Suprapubic skin (tissue), 4 donors: ENCODE measurements around the gene SLCO3A1.

Source experiments
- CTCF ChIP-seq, 2 donors: fragments of 200-600 bp in 1 of 2; fragments of 450-650 bp in 1 of 2; sonication (generic) in 1 of 2; IDR thresholded peaks; one replicate each; pipeline ENCODE4 v1.5.1; 2016 to 2019; ENCODE audit warnings: antibody characterized with exemption in 2 of 2, mild to moderate bottlenecking in 1 of 2, moderate library complexity in 1 of 2
- POLR2A ChIP-seq, 2 donors: fragments of 450-650 bp; IDR thresholded peaks; one replicate each; pipeline ENCODE4 v1.6.1; 2017; ENCODE audit warnings: antibody characterized with exemption in 2 of 2, mild to moderate bottlenecking in 2 of 2, moderate library complexity in 2 of 2
- POLR2AphosphoS5 ChIP-seq, 3 donors: sonication (generic); formaldehyde crosslinking; IDR thresholded peaks; one replicate each; pipeline ENCODE4 v1.6.1; 2017; ENCODE audit warnings: antibody characterized with exemption in 3 of 3

GRCh38 chr15:91966194-91966552, 112.7 kb downstream of the SLCO3A1 start:
- TF ChIP-seq POLR2A (IDR thresholded peaks at IDR 0.05) (no peak), CTCF (IDR thresholded peaks at IDR 0.05) (no peak), POLR2AphosphoS5 (IDR thresholded peaks at IDR 0.05) (no peak)
